Peyer's patch (tissue), 4 donors: ENCODE data around the gene HACD3.

Experiments
- CTCF ChIP-seq, 6 experiments: fragments of 450-650 bp in 4 of 6; fragments of 200-600 bp in 2 of 6; sonication (generic) in 1 of 6; IDR thresholded peaks; one replicate each; pipeline ENCODE4 v1.5.1; 2017 to 2019; ENCODE audit warnings: antibody characterized with exemption in 6 of 6, mild to moderate bottlenecking in 3 of 6, moderate library complexity in 1 of 6
- POLR2A ChIP-seq, 2 donors: fragments of 450-650 bp; IDR thresholded peaks; one replicate each; pipeline ENCODE4 v1.5.1; 2017; ENCODE audit warnings: antibody characterized with exemption in 2 of 2, mild to moderate bottlenecking in 2 of 2, moderate library complexity in 2 of 2

GRCh38 chr15:65612949-65613744, 82.9 kb downstream of the HACD3 start:
- TF ChIP-seq CTCF (IDR thresholded peaks at IDR 0.05) (no peak), POLR2A (IDR thresholded peaks at IDR 0.05) (no peak)
